ENCODE results near the gene TJP2. TPM values are rescaled to one million over a fixed set of nuclear protein-coding genes. Genes with fewer than 3 reads are reported as not detected.

The TJP2 gene
- polyA plus RNA-seq, 1 donor from 2014 or later, result 0.81 TPM

DNA sequence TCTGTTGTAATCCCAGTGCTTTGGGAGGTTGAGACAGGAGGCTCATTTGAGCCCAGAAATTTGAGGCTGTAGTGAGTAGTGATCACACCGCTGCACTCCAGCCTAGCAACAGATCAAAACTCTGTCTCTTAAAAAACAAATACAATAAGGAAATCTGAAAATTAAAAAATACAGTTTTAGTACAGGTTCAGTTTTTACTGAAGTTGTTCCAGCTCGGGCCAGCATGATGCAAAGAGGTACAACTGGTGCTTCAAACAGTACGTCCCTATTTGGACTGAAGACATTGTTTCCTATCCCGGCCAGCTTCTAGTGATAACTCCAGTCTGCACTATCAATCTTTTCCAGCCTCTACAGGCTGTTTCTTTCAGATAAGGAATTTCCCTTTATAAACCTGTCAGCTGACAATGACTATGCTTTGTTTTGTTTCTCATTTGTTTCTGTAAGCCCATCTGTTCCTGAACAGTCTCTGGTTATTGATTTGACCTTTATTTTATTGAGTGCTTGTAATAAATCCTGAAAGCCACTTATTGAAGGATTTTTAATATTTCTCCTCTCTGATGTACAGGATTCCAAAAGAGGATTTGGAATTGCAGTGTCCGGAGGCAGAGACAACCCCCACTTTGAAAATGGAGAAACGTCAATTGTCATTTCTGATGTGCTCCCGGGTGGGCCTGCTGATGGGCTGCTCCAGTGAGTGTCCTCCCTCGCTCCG is 41.9 kb downstream of the TJP2 start:
- H3K36me3 Mint-ChIP-seq, result peaks cover 6% of the 10 kb centered on the region
- H3K27me3 Mint-ChIP-seq, result no peaks in the 10 kb centered on the region
- H3K4me1 Mint-ChIP-seq, result no peaks in the 10 kb centered on the region
- H3K27ac Mint-ChIP-seq, result no peak overlapping the region
- H3K4me3 Mint-ChIP-seq, result no peak overlapping the region
- no peaks in the 10 kb centered on the region for H3K9me3 Mint-ChIP-seq

- Mint-ChIP-seq H3K9me3 (no peaks in the 10 kb centered on the region), H3K36me3 (peaks cover 3% of the 10 kb centered on the region), H3K4me3 (no peak overlapping the region), H3K27ac (peak overlapping the region in 1 of 3 donors; percentile 40), H3K4me1 (no peaks in the 10 kb centered on the region), H3K27me3 (no peaks in the 10 kb centered on the region)
Measured at GRCh38 chr9:69218166-69218565, 44.1 kb downstream of the TJP2 start.

- H3K27me3 Mint-ChIP-seq, result no peaks in the 10 kb centered on the region
- no peak overlapping the region for H3K27ac Mint-ChIP-seq
- H3K4me3 Mint-ChIP-seq, result no peak overlapping the region
- H3K4me1 Mint-ChIP-seq, result no peaks in the 10 kb centered on the region
- H3K9me3 Mint-ChIP-seq, result no peaks in the 10 kb centered on the region
- peaks cover 5% of the 10 kb centered on the region for H3K36me3 Mint-ChIP-seq
Measured at GRCh38 chr9:69221036-69221435, 47.0 kb downstream of the TJP2 start.

DNA sequence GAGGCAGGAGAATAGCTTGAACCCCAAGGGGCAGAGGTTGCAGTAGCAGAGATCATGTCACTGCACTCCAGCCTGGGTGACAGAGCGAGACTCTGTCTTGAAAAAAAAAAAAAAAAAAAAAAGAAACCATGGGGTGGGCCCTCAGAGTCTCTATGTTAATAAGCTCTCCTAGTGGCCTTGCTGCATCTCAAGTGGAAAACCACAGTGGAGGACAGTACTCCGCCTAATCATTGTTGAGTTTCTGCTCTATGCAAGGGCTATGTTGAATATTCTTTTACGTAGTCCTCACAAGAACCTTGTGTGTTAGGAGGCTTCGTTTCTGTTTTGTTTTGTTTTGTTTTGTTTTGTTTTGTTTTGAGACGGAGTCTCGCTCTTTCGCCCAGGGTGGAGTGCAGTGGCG is 48.9 kb downstream of the TJP2 start:
- Mint-ChIP-seq H3K36me3 (peaks cover 6% of the 10 kb centered on the region), H3K4me1 (no peaks in the 10 kb centered on the region), H3K4me3 (peak overlapping the region in 1 of 4 donors; percentile 28), H3K27me3 (no peaks in the 10 kb centered on the region), H3K9me3 (no peaks in the 10 kb centered on the region), H3K27ac (no peak overlapping the region)

DNA sequence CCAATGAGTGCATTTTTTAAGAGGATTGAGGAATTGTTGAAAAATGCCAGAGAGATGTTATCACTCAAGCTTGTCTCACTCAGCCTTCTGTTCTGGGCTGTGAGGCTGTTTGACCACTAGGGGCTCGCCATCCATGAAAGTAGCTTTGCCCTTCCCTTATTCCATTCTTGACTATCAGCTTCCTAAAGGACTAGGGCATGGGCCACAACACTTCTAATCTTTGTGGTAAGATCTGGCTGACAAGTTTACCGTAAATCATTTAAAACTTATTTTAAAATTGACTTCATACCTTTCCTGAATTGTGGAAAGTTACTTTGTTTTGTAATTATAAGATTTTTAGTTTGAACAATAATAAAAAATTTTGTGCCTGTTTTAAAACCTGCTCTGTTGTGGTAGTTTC is 49.5 kb downstream of the TJP2 start:
- H3K36me3 Mint-ChIP-seq, result peaks cover 3% of the 10 kb centered on the region
- H3K27me3 Mint-ChIP-seq, result no peaks in the 10 kb centered on the region

DNA sequence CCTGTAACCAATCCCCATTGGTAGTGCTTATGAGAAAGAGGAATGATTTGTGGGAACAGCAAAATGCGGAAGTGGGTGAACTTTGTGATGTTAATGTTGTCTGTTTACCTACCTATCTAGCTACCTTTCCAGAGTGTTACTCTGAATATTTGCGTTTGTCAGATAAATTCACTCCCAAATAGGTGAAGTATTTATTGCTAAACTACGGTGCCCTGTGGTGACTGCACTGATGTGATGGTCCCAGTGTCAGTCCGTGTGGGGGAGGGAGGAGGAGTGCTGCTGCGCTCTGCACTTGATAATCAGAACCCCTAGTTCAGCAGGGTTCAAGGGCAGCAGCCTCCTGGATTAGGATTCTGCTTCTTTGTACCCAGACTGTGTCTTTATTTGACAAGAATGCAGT is 55.3 kb downstream of the TJP2 start:
- Mint-ChIP-seq H3K4me1 (no peaks in the 10 kb centered on the region), H3K4me3 (no peak overlapping the region), H3K27ac (no peak overlapping the region), H3K9me3 (no peaks in the 10 kb centered on the region), H3K36me3 (peaks cover 2% of the 10 kb centered on the region), H3K27me3 (no peaks in the 10 kb centered on the region)

More for the DNA sequence above, 49.5 kb downstream of the TJP2 start:
- Mint-ChIP-seq H3K4me1 (no peaks in the 10 kb centered on the region), H3K9me3 (no peaks in the 10 kb centered on the region), H3K27ac (no peak overlapping the region), H3K4me3 (no peak overlapping the region)

GRCh38 chr9:69232135-69232534 is 58.1 kb downstream of the TJP2 start:
- H3K27me3 Mint-ChIP-seq, result no peaks in the 10 kb centered on the region
- H3K27ac Mint-ChIP-seq, result no peak overlapping the region
- H3K9me3 Mint-ChIP-seq, result no peaks in the 10 kb centered on the region
- H3K4me3 Mint-ChIP-seq, result no peak overlapping the region
- no peaks in the 10 kb centered on the region for H3K36me3 Mint-ChIP-seq
- H3K4me1 Mint-ChIP-seq, result no peaks in the 10 kb centered on the region

DNA sequence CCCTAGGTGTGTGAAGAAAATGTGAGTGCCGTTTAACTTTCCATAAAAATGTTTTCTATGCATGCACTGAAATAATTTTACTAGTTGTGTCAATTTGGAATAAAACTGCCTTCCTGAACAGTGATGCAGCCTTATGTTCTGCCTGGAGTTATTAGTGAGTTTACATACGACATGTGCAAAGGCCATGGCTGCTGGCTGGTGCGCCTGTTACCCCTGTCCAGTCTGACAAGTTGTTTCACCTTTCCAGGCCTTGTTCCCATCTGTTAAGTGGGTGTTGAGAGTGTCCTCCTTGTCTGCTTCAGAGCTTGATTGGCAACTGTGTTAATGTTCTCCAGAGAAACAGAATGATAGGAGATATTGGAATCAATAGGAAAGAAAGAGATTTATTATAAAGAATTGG is 60.6 kb downstream of the TJP2 start:
- H3K9me3 Mint-ChIP-seq, result no peaks in the 10 kb centered on the region
- H3K27me3 Mint-ChIP-seq, result no peaks in the 10 kb centered on the region
- H3K36me3 Mint-ChIP-seq, result peaks cover 4% of the 10 kb centered on the region
- H3K4me1 Mint-ChIP-seq, result no peaks in the 10 kb centered on the region
- H3K4me3 Mint-ChIP-seq, result no peak overlapping the region
- no peak overlapping the region for H3K27ac Mint-ChIP-seq

DNA sequence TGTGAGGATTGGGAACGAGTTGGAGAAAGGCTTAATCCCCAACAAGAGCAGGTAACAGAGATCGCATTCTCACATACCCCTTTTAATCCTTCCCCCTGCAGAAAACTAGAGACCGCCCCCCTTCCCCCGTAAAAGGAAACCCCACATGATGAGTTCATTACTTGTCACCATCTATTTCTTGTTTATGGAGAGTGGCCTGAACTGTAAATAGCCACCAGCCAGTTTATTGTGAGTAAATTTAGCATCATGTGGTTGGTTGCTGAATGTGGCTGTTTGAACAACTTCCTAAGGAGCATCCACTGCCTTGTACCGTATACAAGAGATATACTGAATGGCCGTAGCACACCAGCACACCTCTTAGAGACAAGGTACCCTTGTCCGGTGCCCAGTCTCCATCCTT is 62.1 kb downstream of the TJP2 start:
- peaks cover 4% of the 10 kb centered on the region for H3K36me3 Mint-ChIP-seq
- H3K4me3 Mint-ChIP-seq, result no peak overlapping the region
- no peaks in the 10 kb centered on the region for H3K4me1 Mint-ChIP-seq
- H3K27me3 Mint-ChIP-seq, result no peaks in the 10 kb centered on the region
- no peak overlapping the region for H3K27ac Mint-ChIP-seq
- no peaks in the 10 kb centered on the region for H3K9me3 Mint-ChIP-seq

DNA sequence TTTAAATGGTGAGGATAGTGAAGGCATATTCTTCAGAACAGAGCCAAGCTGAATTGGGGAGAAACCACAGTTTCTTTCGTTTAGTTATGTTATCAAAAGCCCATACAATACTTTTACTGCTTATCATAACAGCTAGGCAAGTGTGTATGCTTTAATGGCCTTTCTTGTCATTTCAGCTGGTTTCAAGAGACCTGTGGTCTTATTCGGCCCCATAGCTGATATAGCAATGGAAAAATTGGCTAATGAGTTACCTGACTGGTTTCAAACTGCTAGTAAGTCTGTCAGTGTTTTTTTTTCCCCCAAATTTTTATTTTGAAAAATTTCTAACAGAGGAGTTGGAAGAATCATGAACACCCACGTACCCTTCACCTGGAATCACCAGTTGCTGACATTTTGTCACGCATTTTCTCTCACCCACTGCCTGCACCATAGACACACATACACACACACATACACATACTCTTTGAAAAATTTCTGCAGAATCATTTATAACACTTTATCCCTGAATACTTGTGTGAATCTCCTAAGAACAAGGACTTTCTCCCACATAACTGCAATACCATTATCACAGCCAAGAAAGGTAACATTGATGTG is 63.7 kb downstream of the TJP2 start:
- H3K9me3 Mint-ChIP-seq, result no peaks in the 10 kb centered on the region
- H3K27me3 Mint-ChIP-seq, result no peaks in the 10 kb centered on the region
- peak overlapping the region in 1 of 3 donors; percentile 31 for H3K27ac Mint-ChIP-seq

GRCh38 chr9:69243116-69243515 is 69.0 kb downstream of the TJP2 start:
- no peaks in the 10 kb centered on the region for H3K4me1 Mint-ChIP-seq
- H3K9me3 Mint-ChIP-seq, result no peaks in the 10 kb centered on the region
- no peaks in the 10 kb centered on the region for H3K27me3 Mint-ChIP-seq
- H3K36me3 Mint-ChIP-seq, result peaks cover 4% of the 10 kb centered on the region
- no peak overlapping the region for H3K27ac Mint-ChIP-seq
- no peak overlapping the region for H3K4me3 Mint-ChIP-seq

More for the DNA sequence above, 63.7 kb downstream of the TJP2 start:
- Mint-ChIP-seq H3K36me3 (peaks cover 4% of the 10 kb centered on the region), H3K4me1 (no peaks in the 10 kb centered on the region), H3K4me3 (no peak overlapping the region)

DNA sequence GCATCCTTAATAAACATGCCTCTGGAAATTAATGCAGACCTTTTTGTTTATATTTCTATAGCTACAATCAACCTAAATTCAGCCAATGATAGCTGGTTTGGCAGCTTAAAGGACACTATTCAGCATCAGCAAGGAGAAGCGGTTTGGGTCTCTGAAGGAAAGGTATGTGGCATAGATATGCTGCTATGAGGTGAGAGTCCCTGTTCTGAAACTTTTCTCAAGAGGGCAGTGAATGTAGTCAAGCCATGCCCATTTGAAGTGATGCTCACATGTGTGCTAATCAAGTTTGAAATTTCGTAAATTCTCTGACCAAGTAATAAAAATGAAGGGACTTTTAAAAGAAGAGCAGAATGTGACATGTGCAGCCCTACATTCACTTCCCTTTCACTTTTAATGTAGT is 72.6 kb downstream of the TJP2 start:
- Mint-ChIP-seq H3K4me1 (no peaks in the 10 kb centered on the region), H3K27me3 (no peaks in the 10 kb centered on the region), H3K9me3 (no peaks in the 10 kb centered on the region), H3K4me3 (no peak overlapping the region), H3K27ac (no peak overlapping the region), H3K36me3 (peaks cover 4% of the 10 kb centered on the region)

- Mint-ChIP-seq H3K4me1 (no peaks in the 10 kb centered on the region), H3K4me3 (no peak overlapping the region), H3K36me3 (peaks cover 4% of the 10 kb centered on the region), H3K9me3 (no peaks in the 10 kb centered on the region), H3K27me3 (no peaks in the 10 kb centered on the region), H3K27ac (no peak overlapping the region)
Measured at GRCh38 chr9:69248005-69248404, 73.9 kb downstream of the TJP2 start.

DNA sequence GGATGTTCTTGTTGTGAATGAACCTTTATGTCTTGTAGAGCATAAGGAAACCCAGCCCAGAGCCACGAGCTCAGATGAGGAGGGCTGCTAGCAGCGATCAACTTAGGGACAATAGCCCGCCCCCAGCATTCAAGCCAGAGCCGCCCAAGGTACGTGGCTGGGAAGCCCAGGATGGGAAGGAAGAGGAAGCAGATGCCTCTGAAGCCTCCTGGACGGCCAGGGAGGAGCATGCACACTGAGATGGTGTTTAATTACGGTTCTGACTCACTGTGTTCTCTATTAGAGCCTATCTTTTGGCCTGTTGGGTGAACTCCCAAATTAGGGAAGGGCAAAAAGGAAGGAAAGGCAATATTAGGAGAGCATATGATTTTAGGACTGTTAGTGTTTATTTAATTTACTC is 75.3 kb downstream of the TJP2 start:
- H3K36me3 Mint-ChIP-seq, result peaks cover 4% of the 10 kb centered on the region
- no peaks in the 10 kb centered on the region for H3K27me3 Mint-ChIP-seq
- no peaks in the 10 kb centered on the region for H3K9me3 Mint-ChIP-seq
- no peak overlapping the region for H3K27ac Mint-ChIP-seq
- no peaks in the 10 kb centered on the region for H3K4me1 Mint-ChIP-seq
- H3K4me3 Mint-ChIP-seq, result no peak overlapping the region

- peaks cover 4% of the 10 kb centered on the region for H3K36me3 Mint-ChIP-seq
- no peaks in the 10 kb centered on the region for H3K27me3 Mint-ChIP-seq
- no peaks in the 10 kb centered on the region for H3K9me3 Mint-ChIP-seq
- no peaks in the 10 kb centered on the region for H3K4me1 Mint-ChIP-seq
- no peak overlapping the region for H3K27ac Mint-ChIP-seq
- H3K4me3 Mint-ChIP-seq, result no peak overlapping the region
Measured at GRCh38 chr9:69250681-69251080, 76.6 kb downstream of the TJP2 start.

GRCh38 chr9:69252436-69252835 is 78.4 kb downstream of the TJP2 start:
- no peak overlapping the region for H3K27ac Mint-ChIP-seq
- no peak overlapping the region for H3K4me3 Mint-ChIP-seq
- H3K9me3 Mint-ChIP-seq, result no peaks in the 10 kb centered on the region
- H3K36me3 Mint-ChIP-seq, result peaks cover 4% of the 10 kb centered on the region
- no peaks in the 10 kb centered on the region for H3K27me3 Mint-ChIP-seq
- no peaks in the 10 kb centered on the region for H3K4me1 Mint-ChIP-seq

Data from IgD-negative memory B cell (primary cell).